Neural progenitor cell (in vitro differentiated cells): ENCODE data around the gene USP48.

Source experiments
- CTCF ChIP-seq: fragments of 200-600 bp; sonication (generic); IDR thresholded peaks from 2 replicates; pipeline ENCODE4 v1.5.1; 2017; ENCODE audit warnings: antibody characterized with exemption, mild to moderate bottlenecking
- EZH2 ChIP-seq: fragments of 200-600 bp; sonication (generic); IDR thresholded peaks from 2 replicates; pipeline ENCODE4 v1.6.1; 2017; ENCODE audit warnings: antibody characterized with exemption, mild to moderate bottlenecking, moderate library complexity

GRCh38 chr1:21742578-21742977 is 40.4 kb downstream of the USP48 start:
- TF ChIP-seq CTCF (no peak), EZH2 (no peak)
